Measurements from ENCODE around the gene LRMDA.
"Not testable (repeated sequence)": the region's sequence is repeated elsewhere in the genome, so short reads cannot be mapped to it uniquely, and the experiment has no call there.

The LRMDA gene

GRCh38 chr10:75744261-75744660 is 312.8 kb downstream of the LRMDA start:
- no peak overlapping the region for H2BK15ac ChIP-seq (replicated peaks; ENCODE audit: low read depth)
- DNase-seq: no peak
- H3K23ac ChIP-seq (ENCODE audit: low read length): no peak overlapping the region
- H3K9ac ChIP-seq (ENCODE audit: low read length): no peak overlapping the region
- H3K27me3 ChIP-seq (ENCODE audit: insufficient read depth, low read length, poor library complexity): no peaks in the 10 kb centered on the region
- H2BK5ac ChIP-seq (ENCODE audit: low read length): no peak overlapping the region
- H2BK120ac ChIP-seq (ENCODE audit: low read depth, low read length): no peak overlapping the region
- peaks cover 3% of the 10 kb centered on the region for H3K4me1 ChIP-seq (ENCODE audit: control insufficient read depth, low read depth, low read length)
- H3K4ac ChIP-seq (ENCODE audit: low read depth, low read length): no peak overlapping the region
- H3K27ac ChIP-seq (ENCODE audit: low read depth, low read length): no peak overlapping the region
- no peaks in the 10 kb centered on the region for H3K79me2 ChIP-seq (ENCODE audit: control insufficient read depth, insufficient read depth, low read length)
- no peak overlapping the region for H4K5ac ChIP-seq (ENCODE audit: low read length)
- H3K36me3 ChIP-seq (ENCODE audit: control insufficient read depth, insufficient read depth, low read length): no peaks in the 10 kb centered on the region
- no peak overlapping the region for H3K4me3 ChIP-seq (ENCODE audit: low read length)
- H3K4me2 ChIP-seq (ENCODE audit: low read length): no peak overlapping the region
- no peak overlapping the region for H4K8ac ChIP-seq (ENCODE audit: low read depth, low read length)
- no peak overlapping the region for H2AK5ac ChIP-seq (ENCODE audit: low read length)
- H3K56ac ChIP-seq (ENCODE audit: low read length): no peak overlapping the region
- H3K18ac ChIP-seq (ENCODE audit: low read length): no peak overlapping the region
- no peaks in the 10 kb centered on the region for H3K79me1 ChIP-seq (ENCODE audit: low read length)

DNA sequence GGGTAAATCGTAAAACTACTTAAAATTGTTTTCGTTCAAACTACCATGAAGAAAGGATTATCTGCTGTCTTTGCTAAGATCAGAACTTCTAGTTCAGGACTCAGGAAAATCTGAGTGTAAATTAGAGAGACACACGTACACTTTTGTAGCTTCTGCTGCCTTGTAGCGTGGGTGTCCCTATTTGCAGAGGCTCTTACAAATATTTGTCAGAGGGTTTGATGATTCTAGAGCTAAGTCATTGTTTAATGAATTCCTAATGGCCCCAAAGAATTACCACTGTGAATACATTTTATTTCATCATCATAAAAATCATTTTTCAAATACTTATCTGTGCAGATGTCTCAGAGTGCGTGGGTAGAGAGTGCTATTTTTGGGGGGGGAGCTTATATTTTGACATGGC is 314.9 kb downstream of the LRMDA start:
- no CpG with 5 or more reads among the region's 5 CpGs for WGBS (ENCODE audit: extremely low coverage, insufficient coverage, low lambda C conversion rate)
- H3K27me3 ChIP-seq (ENCODE audit: insufficient read depth, low read length, poor library complexity): no peaks in the 10 kb centered on the region

DNA sequence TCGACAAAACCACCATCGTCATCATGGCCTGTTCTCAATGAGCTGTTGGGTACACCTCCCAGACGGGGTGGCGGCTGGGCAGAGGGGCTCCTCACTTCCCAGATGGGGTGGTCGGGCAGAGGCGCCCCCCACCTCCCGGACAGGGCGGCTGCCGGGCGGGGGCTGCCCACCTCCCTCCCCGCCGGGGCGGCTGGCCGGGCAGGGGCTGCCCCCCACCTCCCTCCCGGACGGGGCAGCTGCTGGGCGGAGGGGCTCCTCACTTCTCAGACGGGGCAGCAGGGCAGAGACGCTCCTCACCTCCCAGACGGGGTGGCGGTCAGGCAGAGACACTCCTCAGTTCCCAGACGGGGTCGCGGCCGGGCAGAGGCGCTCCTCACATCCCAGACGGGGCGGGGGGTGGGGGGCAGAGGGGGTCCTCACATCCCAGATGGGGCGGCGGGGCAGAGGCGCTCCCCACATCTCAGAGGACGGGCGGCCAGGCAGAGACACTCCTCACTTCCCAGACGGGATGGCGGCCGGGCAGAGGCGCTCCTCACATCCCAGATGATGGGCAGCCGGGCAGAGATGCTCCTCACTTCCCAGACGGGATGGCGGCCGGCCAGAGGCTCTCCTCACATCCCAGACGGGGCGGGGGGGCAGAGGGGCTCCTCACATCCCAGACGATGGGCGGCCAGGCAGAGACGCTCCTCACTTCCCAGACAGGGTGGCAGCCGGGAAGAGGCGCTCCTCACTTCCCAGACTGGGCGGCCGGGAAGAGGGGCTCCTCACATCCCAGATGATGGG is 318.9 kb downstream of the LRMDA start:
- H3K4me2 ChIP-seq (ENCODE audit: low read length); H4K5ac ChIP-seq (ENCODE audit: low read length); DNase-seq; H3K18ac ChIP-seq (ENCODE audit: low read length); H3K79me2 ChIP-seq (ENCODE audit: control insufficient read depth, insufficient read depth, low read length); H2BK120ac ChIP-seq (ENCODE audit: low read depth, low read length); H3K27me3 ChIP-seq (ENCODE audit: insufficient read depth, low read length, poor library complexity); H2BK15ac ChIP-seq (replicated peaks; ENCODE audit: low read depth); H2BK5ac ChIP-seq (ENCODE audit: low read length); H3K36me3 ChIP-seq (ENCODE audit: control insufficient read depth, insufficient read depth, low read length); H2AK5ac ChIP-seq (ENCODE audit: low read length); H4K8ac ChIP-seq (ENCODE audit: low read depth, low read length); H3K4me3 ChIP-seq (ENCODE audit: low read length); H3K27ac ChIP-seq (ENCODE audit: low read depth, low read length); H3K9ac ChIP-seq (ENCODE audit: low read length); H3K79me1 ChIP-seq (ENCODE audit: low read length); H3K4me1 ChIP-seq (ENCODE audit: control insufficient read depth, low read depth, low read length); H3K4ac ChIP-seq (ENCODE audit: low read depth, low read length); H3K56ac ChIP-seq (ENCODE audit: low read length); H3K23ac ChIP-seq (ENCODE audit: low read length): not testable (repeated sequence)
- WGBS (ENCODE audit: extremely low coverage, insufficient coverage, low lambda C conversion rate): no CpG with 5 or more reads among the region's 50 CpGs

More for the DNA sequence above, 314.9 kb downstream of the LRMDA start:
- Histone ChIP-seq H3K4me1 (ENCODE audit: control insufficient read depth, low read depth, low read length) (peaks cover 3% of the 10 kb centered on the region), H3K79me2 (ENCODE audit: control insufficient read depth, insufficient read depth, low read length) (no peaks in the 10 kb centered on the region), H2BK5ac (ENCODE audit: low read length) (no peak overlapping the region), H3K56ac (ENCODE audit: low read length) (no peak overlapping the region), H3K4ac (ENCODE audit: low read depth, low read length) (no peak overlapping the region), H3K4me3 (ENCODE audit: low read length) (no peak overlapping the region), H3K4me2 (ENCODE audit: low read length) (no peak overlapping the region), H3K9ac (ENCODE audit: low read length) (no peak overlapping the region), H3K79me1 (ENCODE audit: low read length) (no peaks in the 10 kb centered on the region), H3K18ac (ENCODE audit: low read length) (no peak overlapping the region), H2BK120ac (ENCODE audit: low read depth, low read length) (no peak overlapping the region), H4K5ac (ENCODE audit: low read length) (no peak overlapping the region), H2BK15ac (replicated peaks; ENCODE audit: low read depth) (no peak overlapping the region), H3K23ac (ENCODE audit: low read length) (no peak overlapping the region), H3K27ac (ENCODE audit: low read depth, low read length) (no peak overlapping the region), H3K36me3 (ENCODE audit: control insufficient read depth, insufficient read depth, low read length) (no peaks in the 10 kb centered on the region), H2AK5ac (ENCODE audit: low read length) (no peak overlapping the region), H4K8ac (ENCODE audit: low read depth, low read length) (no peak overlapping the region)
- no peak for DNase-seq

- Histone ChIP-seq H3K4me2 (ENCODE audit: low read length) (no peak overlapping the region), H3K79me1 (ENCODE audit: low read length) (no peaks in the 10 kb centered on the region)
These were observed 319.8 kb downstream of the LRMDA start for GRCh38 chr10:75751232-75751631.

DNA sequence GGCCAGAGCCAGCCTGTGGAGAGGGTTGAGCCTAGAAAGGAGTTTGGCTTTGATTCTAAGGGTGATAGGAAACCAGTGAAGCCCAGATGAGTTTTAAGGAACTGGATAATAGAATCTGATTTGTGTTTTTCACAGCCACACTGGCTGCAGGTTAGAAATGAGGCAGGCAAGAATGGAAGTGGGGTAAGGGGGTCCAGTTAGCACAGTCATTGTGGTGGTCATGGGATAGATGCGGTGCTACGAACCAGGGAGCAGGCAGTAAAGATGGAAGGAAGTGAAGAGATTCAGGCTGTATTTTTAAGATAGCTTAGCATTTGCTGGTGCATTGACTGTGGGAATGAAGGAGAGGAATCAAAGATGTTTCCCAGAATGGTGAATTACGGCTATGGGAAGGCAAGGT is 322.2 kb downstream of the LRMDA start:
- no peak overlapping the region for H2AK5ac ChIP-seq (ENCODE audit: low read length)
- no peak overlapping the region for H3K27ac ChIP-seq (ENCODE audit: low read depth, low read length)
- H2BK120ac ChIP-seq (ENCODE audit: low read depth, low read length): no peak overlapping the region
- no peak overlapping the region for H4K5ac ChIP-seq (ENCODE audit: low read length)
- DNase-seq: no peak
- no peak overlapping the region for H3K9ac ChIP-seq (ENCODE audit: low read length)
- no peak overlapping the region for H4K8ac ChIP-seq (ENCODE audit: low read depth, low read length)
- H2BK5ac ChIP-seq (ENCODE audit: low read length): no peak overlapping the region
- H3K4ac ChIP-seq (ENCODE audit: low read depth, low read length): no peak overlapping the region
- H3K4me1 ChIP-seq (ENCODE audit: control insufficient read depth, low read depth, low read length): no peaks in the 10 kb centered on the region
- no peaks in the 10 kb centered on the region for H3K79me2 ChIP-seq (ENCODE audit: control insufficient read depth, insufficient read depth, low read length)
- no peak overlapping the region for H3K56ac ChIP-seq (ENCODE audit: low read length)
- H3K27me3 ChIP-seq (ENCODE audit: insufficient read depth, low read length, poor library complexity): no peaks in the 10 kb centered on the region
- no peak overlapping the region for H2BK15ac ChIP-seq (replicated peaks; ENCODE audit: low read depth)
- H3K79me1 ChIP-seq (ENCODE audit: low read length): no peaks in the 10 kb centered on the region
- no peak overlapping the region for H3K4me2 ChIP-seq (ENCODE audit: low read length)
- no peak overlapping the region for H3K4me3 ChIP-seq (ENCODE audit: low read length)
- H3K23ac ChIP-seq (ENCODE audit: low read length): no peak overlapping the region
- WGBS (ENCODE audit: extremely low coverage, insufficient coverage, low lambda C conversion rate): no CpG with 5 or more reads among the region's 3 CpGs
- H3K18ac ChIP-seq (ENCODE audit: low read length): no peak overlapping the region
- no peaks in the 10 kb centered on the region for H3K36me3 ChIP-seq (ENCODE audit: control insufficient read depth, insufficient read depth, low read length)

More at GRCh38 chr10:75751232-75751631, 319.8 kb downstream of the LRMDA start:
- Histone ChIP-seq H3K4ac (ENCODE audit: low read depth, low read length) (no peak overlapping the region), H2AK5ac (ENCODE audit: low read length) (no peak overlapping the region), H4K8ac (ENCODE audit: low read depth, low read length) (no peak overlapping the region), H3K79me2 (ENCODE audit: control insufficient read depth, insufficient read depth, low read length) (no peaks in the 10 kb centered on the region), H2BK120ac (ENCODE audit: low read depth, low read length) (no peak overlapping the region), H3K18ac (ENCODE audit: low read length) (no peak overlapping the region), H3K4me3 (ENCODE audit: low read length) (no peak overlapping the region), H2BK15ac (replicated peaks; ENCODE audit: low read depth) (no peak overlapping the region), H2BK5ac (ENCODE audit: low read length) (no peak overlapping the region), H3K27me3 (ENCODE audit: insufficient read depth, low read length, poor library complexity) (no peaks in the 10 kb centered on the region), H3K4me1 (ENCODE audit: control insufficient read depth, low read depth, low read length) (no peaks in the 10 kb centered on the region), H3K36me3 (ENCODE audit: control insufficient read depth, insufficient read depth, low read length) (no peaks in the 10 kb centered on the region), H3K23ac (ENCODE audit: low read length) (no peak overlapping the region), H3K27ac (ENCODE audit: low read depth, low read length) (no peak overlapping the region), H3K9ac (ENCODE audit: low read length) (no peak overlapping the region), H4K5ac (ENCODE audit: low read length) (no peak overlapping the region), H3K56ac (ENCODE audit: low read length) (no peak overlapping the region)
- DNase-seq: no peak
- no CpG with 5 or more reads among the region's 6 CpGs for WGBS (ENCODE audit: extremely low coverage, insufficient coverage, low lambda C conversion rate)
